Thoracic aorta (tissue), 2 donors: Measurements from ENCODE around the gene CD200. TPM values are rescaled to one million over a fixed set of nuclear protein-coding genes. Genes with fewer than 3 reads are reported as not detected.

Experiments used
- ATAC-seq: fragments of 150-250 bp; one replicate; pipeline ENCODE4 v1.8.0; 2017; ENCODE audit warnings: low read depth; ENCODE audit not compliant: insufficient number of reproducible peaks, low FRiP score
- DNase-seq: peaks from one replicate; pipeline ENCODE4 v3.0.0-alpha.2; 2020; ENCODE audit warnings: low spot score
- H3K27ac ChIP-seq, 2 donors: fragments of 200-600 bp; sonication (generic); 1 replicate in 1 of 2; 2 replicates in 1 of 2; pipeline ENCODE4 v1.5.1; 2016; ENCODE audit warnings: mild to moderate bottlenecking in 2 of 2, moderate library complexity in 2 of 2
- H3K27me3 ChIP-seq: fragments of 200-600 bp; sonication (generic); replicated peaks from 2 replicates; pipeline ENCODE4 v1.6.0; 2016; ENCODE audit warnings: mild to moderate bottlenecking; ENCODE audit not compliant: insufficient read depth
- H3K36me3 ChIP-seq: fragments of 200-600 bp; sonication (generic); one replicate; pipeline ENCODE4 v1.5.1; 2016
- H3K4me1 ChIP-seq, 2 donors: fragments of 200-600 bp; sonication (generic); 1 replicate in 1 of 2; 2 replicates in 1 of 2; pipeline versions ENCODE4 v1.5.1 to v1.6.0; 2016; ENCODE audit warnings: low read depth in 2 of 2, mild to moderate bottlenecking in 1 of 2; ENCODE audit not compliant: control insufficient read depth in 1 of 2
- H3K4me3 ChIP-seq: fragments of 200-600 bp; sonication (generic); 2 replicates; pipeline ENCODE4 v1.5.1; 2016; ENCODE audit warnings: mild to moderate bottlenecking
- H3K9me3 ChIP-seq: fragments of 200-600 bp; sonication (generic); 2 replicates; pipeline ENCODE4 v1.5.1; 2016
- CTCF ChIP-seq: fragments of 200-600 bp; sonication (generic); IDR thresholded peaks from one replicate; pipeline ENCODE4 v1.5.1; 2019; ENCODE audit warnings: antibody characterized with exemption
- total RNA-seq, 2 donors: library from RNA; depleted of rRNA; stranded (reverse); fragments of >200 nt; gene quantifications; one replicate each; pipeline versions ENCODE4 v1.1.0 to v1.2.3, GENCODE V29; 2016

Gene CD200
- total RNA-seq, 2 donors from 2014 or later: 22.5 to 42.2 TPM

- Histone ChIP-seq H3K27me3 (no peaks in the 10 kb centered on the region), H3K4me3 (no peak overlapping the region), H3K4me1 (peaks cover 20 to 82% of the 10 kb centered on the region in 2 donors), H3K27ac (peak overlapping the region in 1 of 2 donors; percentile 58), H3K36me3 (no peaks in the 10 kb centered on the region), H3K9me3 (no peaks in the 10 kb centered on the region)
- ATAC-seq: no peak
- no peak for DNase-seq
- TF ChIP-seq CTCF: no peak
These were observed 46.2 kb downstream of the CD200 start for GRCh38 chr3:112379020-112379690.

- peaks cover 20 to 70% of the 10 kb centered on the region in 2 donors for H3K4me1 ChIP-seq
- DNase-seq (no peak), ATAC-seq (no peak)
- TF ChIP-seq CTCF: no peak
- no peak overlapping the region for H3K27ac ChIP-seq
- H3K9me3 ChIP-seq: no peaks in the 10 kb centered on the region
- H3K36me3 ChIP-seq: no peaks in the 10 kb centered on the region
- no peaks in the 10 kb centered on the region for H3K27me3 ChIP-seq
- no peak overlapping the region for H3K4me3 ChIP-seq
These were observed 49.0 kb downstream of the CD200 start for GRCh38 chr3:112381673-112382542.

- Histone ChIP-seq H3K27me3 (no peaks in the 10 kb centered on the region), H3K4me3 (no peak overlapping the region), H3K36me3 (no peaks in the 10 kb centered on the region), H3K27ac (peak overlapping the region in 1 of 2 donors; percentile 12), H3K4me1 (peaks cover 16 to 63% of the 10 kb centered on the region in 2 donors), H3K9me3 (no peaks in the 10 kb centered on the region)
- ATAC-seq (no peak), DNase-seq (no peak)
- TF ChIP-seq CTCF: no peak
These were observed 49.7 kb downstream of the CD200 start for GRCh38 chr3:112382543-112383160.

GRCh38 chr3:112384769-112385168, 51.8 kb downstream of the CD200 start:
- H3K27ac ChIP-seq: no peak overlapping the region
- H3K9me3 ChIP-seq: no peaks in the 10 kb centered on the region
- no peak overlapping the region for H3K4me3 ChIP-seq
- ATAC-seq (no peak), DNase-seq (no peak)
- H3K4me1 ChIP-seq: peaks cover 3 to 42% of the 10 kb centered on the region in 2 donors
- H3K36me3 ChIP-seq: no peaks in the 10 kb centered on the region
- TF ChIP-seq CTCF: no peak
- H3K27me3 ChIP-seq: no peaks in the 10 kb centered on the region

- no peak for TF ChIP-seq CTCF
- ATAC-seq (no peak), DNase-seq (no peak)
- Histone ChIP-seq H3K27ac (no peak overlapping the region), H3K27me3 (no peaks in the 10 kb centered on the region), H3K9me3 (no peaks in the 10 kb centered on the region), H3K4me3 (no peak overlapping the region), H3K4me1 (peaks cover 22 to 32% of the 10 kb centered on the region in 2 donors), H3K36me3 (no peaks in the 10 kb centered on the region)
These were observed 56.0 kb downstream of the CD200 start for GRCh38 chr3:112388972-112389371.
